Astrocyte (in vitro differentiated cells and primary cell): ENCODE data around the gene MPP2.

Experiments
- CTCF ChIP-seq: IDR thresholded peaks from 2 replicates; pipeline ENCODE4 v1.5.1; 2011; ENCODE audit warnings: low read depth, mild to moderate bottlenecking, inconsistent platforms, low read length, moderate library complexity; ENCODE audit not compliant: insufficient read depth
- EZH2 ChIP-seq: IDR thresholded peaks from 2 replicates; pipeline ENCODE4 v1.6.1; 2012; ENCODE audit warnings: mild to moderate bottlenecking, low read length, inconsistent platforms; ENCODE audit not compliant: insufficient read depth

DNA sequence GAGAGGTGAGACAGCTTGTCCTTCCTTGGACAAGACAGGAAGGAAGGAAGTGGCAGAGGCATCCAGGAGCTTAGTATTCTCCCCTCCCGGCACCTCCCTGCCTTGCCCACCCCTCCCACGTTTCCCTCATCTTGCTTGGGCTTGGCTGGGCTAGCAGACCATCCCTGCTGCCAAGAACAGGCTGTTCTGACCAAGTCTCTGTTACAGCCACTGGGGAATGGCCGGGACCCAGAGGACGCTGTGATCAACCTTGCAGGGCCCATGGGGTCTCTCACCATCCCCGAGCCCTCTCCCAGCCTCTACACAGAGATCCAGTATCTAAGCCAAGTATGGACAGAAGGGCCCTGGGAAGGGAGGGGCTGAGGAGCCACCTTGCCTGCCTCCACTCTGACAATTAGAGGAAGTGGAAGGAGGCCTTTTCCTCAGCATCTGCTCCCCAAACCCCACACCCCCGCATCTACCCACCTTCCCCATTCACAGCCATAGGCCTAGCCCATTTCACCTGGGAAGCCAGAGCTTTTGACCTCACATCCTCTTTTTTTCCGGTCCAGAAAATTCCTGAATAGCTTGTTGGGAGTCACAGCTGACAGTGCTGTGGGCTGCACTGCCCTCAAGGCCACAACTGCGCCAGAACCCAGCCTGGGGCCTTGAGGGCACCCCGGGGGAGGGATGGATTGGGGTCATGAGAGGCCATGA lies 46.3 kb downstream of the MPP2 start:
- TF ChIP-seq CTCF (no peak), EZH2 (no peak)
